Right lobe of liver (tissue), 4 donors: ENCODE measurements around the gene ANGPTL4.

ENCODE experiments used
- CTCF ChIP-seq, 4 donors: fragments of 200-600 bp in 3 of 4; fragments of 450-650 bp in 1 of 4; IDR thresholded peaks; one replicate each; pipeline versions ENCODE4 v1.5.1 to v1.8.0; 2016 to 2022; ENCODE audit warnings: antibody characterized with exemption in 4 of 4, mild to moderate bottlenecking in 2 of 4
- POLR2A ChIP-seq: fragments of 450-650 bp; IDR thresholded peaks from one replicate; pipeline ENCODE4 v1.6.1; 2017; ENCODE audit warnings: antibody characterized with exemption, mild to moderate bottlenecking
- donor health status: DM: no; HTN: no; CAD: no.
- donor health status: DM: no; HTN: no; CAD: no.
- donor health status: DM: no; HTN: yes; CAD: no.

GRCh38 chr19:8370176-8371010 is 6.4 kb downstream of the ANGPTL4 start:
- no peak for TF ChIP-seq CTCF (IDR thresholded peaks at IDR 0.05)
- TF ChIP-seq POLR2A: no peak
